Thyroid gland (tissue), 4 donors: ENCODE data around the gene C13orf46.

ENCODE experiments used
- CTCF ChIP-seq, 6 experiments: fragments of 200-600 bp in 3 of 6; fragments of 450-650 bp in 3 of 6; sonication (generic) in 3 of 6; IDR thresholded peaks; one replicate each; pipeline ENCODE4 v1.5.1; 2016 to 2019; ENCODE audit warnings: antibody characterized with exemption in 6 of 6, mild to moderate bottlenecking in 2 of 6, inconsistent platforms in 1 of 6, moderate library complexity in 1 of 6
- POLR2A ChIP-seq, 2 donors: fragments of 450-650 bp; IDR thresholded peaks; one replicate each; pipeline ENCODE4 v1.6.1; 2017; ENCODE audit warnings: antibody characterized with exemption in 2 of 2, mild to moderate bottlenecking in 2 of 2, moderate library complexity in 1 of 2

GRCh38 chr13:113997845-113998751 is 24.2 kb upstream of the C13orf46 start:
- no peak for TF ChIP-seq POLR2A (IDR thresholded peaks at IDR 0.05)
- no peak for TF ChIP-seq CTCF (IDR thresholded peaks at IDR 0.05)
